Suprapubic skin (tissue), 4 donors: Measurements from ENCODE around the gene RIPOR2. TPM values are rescaled to one million over a fixed set of nuclear protein-coding genes. Genes with fewer than 3 reads are reported as not detected.

ENCODE experiments used
- DNase-seq, 2 donors: peaks; one replicate each; pipeline ENCODE4 v3.0.0-alpha.2; 2019; ENCODE audit warnings: low spot score in 2 of 2
- H3K27ac ChIP-seq: fragments of 200-600 bp; sonication (generic); one replicate; pipeline ENCODE4 v1.5.1; 2019
- H3K27me3 ChIP-seq: fragments of 200-600 bp; sonication (generic); one replicate; pipeline ENCODE4 v1.5.1; 2019
- H3K36me3 ChIP-seq: fragments of 200-600 bp; sonication (generic); one replicate; pipeline ENCODE4 v1.5.1; 2019
- H3K4me1 ChIP-seq: fragments of 200-600 bp; sonication (generic); one replicate; pipeline ENCODE4 v1.5.1; 2019
- H3K4me3 ChIP-seq: fragments of 200-600 bp; sonication (generic); one replicate; pipeline ENCODE4 v1.5.1; 2019; ENCODE audit warnings: mild to moderate bottlenecking
- H3K9me3 ChIP-seq: fragments of 200-600 bp; sonication (generic); one replicate; pipeline ENCODE4 v1.5.1; 2019
- EP300 ChIP-seq: sonication (generic); formaldehyde crosslinking; IDR thresholded peaks from one replicate; pipeline ENCODE4 v1.6.1; 2017; ENCODE audit warnings: antibody characterized with exemption
- POLR2A ChIP-seq, 2 donors: fragments of 450-650 bp; IDR thresholded peaks; one replicate each; pipeline ENCODE4 v1.6.1; 2017; ENCODE audit warnings: antibody characterized with exemption in 2 of 2, mild to moderate bottlenecking in 2 of 2, moderate library complexity in 2 of 2
- POLR2AphosphoS5 ChIP-seq, 3 donors: sonication (generic); formaldehyde crosslinking; IDR thresholded peaks; one replicate each; pipeline ENCODE4 v1.6.1; 2017; ENCODE audit warnings: antibody characterized with exemption in 3 of 3
- WGBS: methylation state at CpG from one replicate; pipeline ENCODE4 v1.1.5; 2018; 5-methylcytosine and 5-hydroxymethylcytosine counted together
- total RNA-seq, 4 donors: library from RNA; depleted of rRNA; stranded (reverse); fragments of >200 nt; gene quantifications; one replicate each; pipeline ENCODE4 v1.1.0, GENCODE V29; 2016
- TF ChIP-seq, protein P1 (sequence below), 2 donors: fragments of 200-600 bp in 1 of 2; fragments of 450-650 bp in 1 of 2; sonication (generic) in 1 of 2; IDR thresholded peaks; one replicate each; pipeline ENCODE4 v1.5.1; 2016 to 2019; ENCODE audit warnings: antibody characterized with exemption in 2 of 2, mild to moderate bottlenecking in 1 of 2, moderate library complexity in 1 of 2

Gene RIPOR2
- total RNA-seq, 4 donors from 2014 or later = 3.8 to 12.8 (median 11.4) TPM

DNA sequence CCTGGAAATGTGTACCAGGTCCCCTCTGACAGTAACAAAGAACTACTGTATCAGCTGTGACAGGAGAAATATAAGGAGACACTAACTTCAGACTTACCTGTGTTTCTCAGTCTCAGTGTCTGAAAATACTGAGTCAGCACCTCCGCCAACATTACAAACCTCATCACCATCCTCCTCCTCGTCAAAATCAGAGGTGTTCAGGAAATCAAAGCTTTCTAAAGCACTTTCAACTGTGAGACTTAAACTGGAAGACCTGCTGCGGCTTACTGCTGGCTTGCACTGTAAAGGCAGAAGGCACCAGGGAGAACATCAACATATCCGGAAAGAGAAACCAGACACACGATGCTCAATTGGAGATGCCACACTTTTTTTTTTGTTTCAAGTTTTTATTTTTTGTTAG, 96.8 kb downstream of the RIPOR2 start:
- peaks cover 36% of the 10 kb centered on the region for H3K4me1 ChIP-seq
- H3K27me3 ChIP-seq = no peaks in the 10 kb centered on the region
- no peak for TF ChIP-seq POLR2AphosphoS5 (IDR thresholded peaks at IDR 0.05)
- TF ChIP-seq, protein P1, sequence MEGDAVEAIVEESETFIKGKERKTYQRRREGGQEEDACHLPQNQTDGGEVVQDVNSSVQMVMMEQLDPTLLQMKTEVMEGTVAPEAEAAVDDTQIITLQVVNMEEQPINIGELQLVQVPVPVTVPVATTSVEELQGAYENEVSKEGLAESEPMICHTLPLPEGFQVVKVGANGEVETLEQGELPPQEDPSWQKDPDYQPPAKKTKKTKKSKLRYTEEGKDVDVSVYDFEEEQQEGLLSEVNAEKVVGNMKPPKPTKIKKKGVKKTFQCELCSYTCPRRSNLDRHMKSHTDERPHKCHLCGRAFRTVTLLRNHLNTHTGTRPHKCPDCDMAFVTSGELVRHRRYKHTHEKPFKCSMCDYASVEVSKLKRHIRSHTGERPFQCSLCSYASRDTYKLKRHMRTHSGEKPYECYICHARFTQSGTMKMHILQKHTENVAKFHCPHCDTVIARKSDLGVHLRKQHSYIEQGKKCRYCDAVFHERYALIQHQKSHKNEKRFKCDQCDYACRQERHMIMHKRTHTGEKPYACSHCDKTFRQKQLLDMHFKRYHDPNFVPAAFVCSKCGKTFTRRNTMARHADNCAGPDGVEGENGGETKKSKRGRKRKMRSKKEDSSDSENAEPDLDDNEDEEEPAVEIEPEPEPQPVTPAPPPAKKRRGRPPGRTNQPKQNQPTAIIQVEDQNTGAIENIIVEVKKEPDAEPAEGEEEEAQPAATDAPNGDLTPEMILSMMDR (IDR thresholded peaks at IDR 0.05) = no peak
- no peak for TF ChIP-seq POLR2A (IDR thresholded peaks at IDR 0.05)
- peaks cover 5% of the 10 kb centered on the region for H3K36me3 ChIP-seq
- no peak for DNase-seq
- H3K9me3 ChIP-seq = no peaks in the 10 kb centered on the region
- no peak overlapping the region for H3K27ac ChIP-seq
- no peak overlapping the region for H3K4me3 ChIP-seq
- 88% methylated on average over 5 of the region's 5 CpGs for WGBS

DNA sequence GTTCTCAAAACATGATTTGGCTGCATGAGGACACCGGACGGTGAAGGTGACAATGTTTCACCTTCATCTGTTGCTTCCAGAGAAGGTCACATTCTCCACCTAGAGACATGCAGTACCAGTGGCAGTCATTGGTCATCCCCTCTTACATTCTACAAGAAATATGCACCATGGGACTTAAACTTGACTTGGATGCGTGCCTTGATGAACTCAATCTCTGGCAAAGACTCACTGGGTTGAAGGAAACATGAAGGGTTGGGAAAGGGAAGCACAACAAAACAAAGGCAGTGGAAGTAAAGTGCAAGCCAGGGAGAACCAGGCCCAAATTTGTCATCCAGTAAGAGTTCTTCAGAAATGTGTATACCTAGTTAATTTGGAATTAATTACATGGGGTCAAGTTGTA, 97.7 kb downstream of the RIPOR2 start:
- H3K9me3 ChIP-seq = no peaks in the 10 kb centered on the region
- TF ChIP-seq, protein P1 (IDR thresholded peaks at IDR 0.05) = no peak
- TF ChIP-seq POLR2A (IDR thresholded peaks at IDR 0.05) (no peak), POLR2AphosphoS5 (IDR thresholded peaks at IDR 0.05) (no peak), EP300 (no peak)
- H3K27ac ChIP-seq = no peak overlapping the region
- WGBS = 83% methylated on average over 3 of the region's 3 CpGs
- no peak overlapping the region for H3K4me3 ChIP-seq
- no peaks in the 10 kb centered on the region for H3K27me3 ChIP-seq
- peaks cover 36% of the 10 kb centered on the region for H3K4me1 ChIP-seq
- peaks cover 2% of the 10 kb centered on the region for H3K36me3 ChIP-seq
- DNase-seq = no peak

DNA sequence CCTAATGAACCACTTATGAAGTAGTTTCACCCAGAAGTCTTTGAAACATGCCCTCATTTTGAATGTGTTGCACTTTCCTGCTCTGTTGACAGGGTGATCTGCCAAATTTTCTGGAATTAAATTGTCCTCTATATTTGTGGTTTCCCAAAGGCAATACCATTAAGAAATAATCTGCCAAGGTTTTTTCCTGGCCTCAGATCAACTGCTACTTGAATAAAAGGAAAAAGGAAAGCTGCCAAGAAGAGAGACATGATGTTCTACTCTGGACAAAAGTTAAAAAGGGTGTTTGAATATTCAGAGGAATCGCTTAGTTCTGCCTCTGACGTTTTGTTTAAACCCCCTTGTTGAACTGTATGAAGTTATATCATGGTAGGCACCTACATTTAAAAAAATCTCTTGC, 99.7 kb downstream of the RIPOR2 start:
- H3K27ac ChIP-seq = peak overlapping the region; percentile 73
- WGBS = 16% methylated on average over 2 of the region's 2 CpGs
- no peaks in the 10 kb centered on the region for H3K27me3 ChIP-seq
- H3K36me3 ChIP-seq = no peaks in the 10 kb centered on the region
- peaks cover 47% of the 10 kb centered on the region for H3K4me1 ChIP-seq
- DNase-seq = no peak
- TF ChIP-seq POLR2AphosphoS5 (IDR thresholded peaks at IDR 0.05) = no peak
- TF ChIP-seq, protein P1 (IDR thresholded peaks at IDR 0.05) = no peak
- no peak for TF ChIP-seq EP300
- TF ChIP-seq POLR2A (IDR thresholded peaks at IDR 0.05) = no peak
- H3K9me3 ChIP-seq = no peaks in the 10 kb centered on the region
- H3K4me3 ChIP-seq = no peak overlapping the region

DNA sequence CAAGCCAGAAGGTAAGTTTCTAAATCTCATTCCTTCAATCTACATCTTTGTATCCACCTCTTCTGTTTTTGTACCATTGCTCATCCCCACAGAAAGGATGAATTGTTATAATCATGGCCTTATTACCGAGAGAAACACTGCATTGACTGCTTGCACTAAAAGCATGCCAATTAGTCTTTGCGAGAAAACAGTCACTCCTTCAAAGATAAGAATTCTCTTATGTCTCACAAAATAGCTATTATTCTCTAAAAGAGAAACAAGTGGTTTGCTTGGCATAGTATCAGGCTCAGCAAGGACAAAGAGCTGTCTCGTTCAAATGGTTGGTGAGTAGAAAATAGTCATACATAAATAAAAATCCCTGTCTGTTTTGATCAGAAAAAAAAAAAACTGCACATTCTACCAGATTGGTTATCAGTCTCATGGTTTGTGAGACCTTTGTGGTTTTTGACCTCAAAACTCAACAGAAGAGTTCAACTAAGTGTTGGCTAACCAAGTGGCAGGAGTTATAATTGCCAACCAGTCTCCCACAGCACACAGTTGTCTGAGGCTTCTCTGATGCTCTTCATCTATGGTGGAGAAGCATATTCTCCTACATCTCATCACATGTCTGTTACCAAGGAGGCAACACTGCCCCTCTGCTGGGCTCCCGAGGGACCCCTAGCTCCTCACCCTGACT, 101.9 kb downstream of the RIPOR2 start:
- TF ChIP-seq, protein P1 (IDR thresholded peaks at IDR 0.05) = no peak
- no peak for TF ChIP-seq POLR2AphosphoS5 (IDR thresholded peaks at IDR 0.05)
- no peak for TF ChIP-seq EP300
- TF ChIP-seq POLR2A (IDR thresholded peaks at IDR 0.05) = no peak
- peaks cover 47% of the 10 kb centered on the region for H3K4me1 ChIP-seq
- no peak overlapping the region for H3K27ac ChIP-seq
- WGBS = 90% methylated on average over 4 of the region's 4 CpGs
- DNase-seq = no peak
- H3K36me3 ChIP-seq = no peaks in the 10 kb centered on the region
- H3K4me3 ChIP-seq = no peak overlapping the region
- no peaks in the 10 kb centered on the region for H3K9me3 ChIP-seq
- no peaks in the 10 kb centered on the region for H3K27me3 ChIP-seq

DNA sequence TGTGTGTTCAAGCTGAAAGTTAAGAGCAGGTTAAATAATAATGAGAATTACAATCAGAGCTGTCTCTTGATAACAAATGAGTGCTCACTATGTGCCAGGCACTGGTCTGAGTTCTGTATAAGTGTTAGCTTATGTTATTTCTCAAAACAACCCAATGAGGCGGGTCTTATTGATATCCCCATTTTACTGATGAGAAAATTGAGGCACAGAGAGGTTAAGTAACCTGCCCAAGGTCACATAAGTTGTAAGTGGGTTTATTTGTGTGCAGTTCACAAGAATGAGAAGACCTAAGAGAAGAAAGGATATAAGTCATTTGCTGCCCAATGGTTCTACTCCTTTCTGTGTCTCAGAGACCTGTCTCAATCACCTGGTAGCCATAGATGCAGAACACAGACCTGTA, 103.0 kb downstream of the RIPOR2 start:
- Histone ChIP-seq H3K27me3 (no peaks in the 10 kb centered on the region), H3K4me1 (peaks cover 41% of the 10 kb centered on the region), H3K27ac (peak overlapping the region; percentile 48), H3K4me3 (no peak overlapping the region), H3K36me3 (no peaks in the 10 kb centered on the region), H3K9me3 (no peaks in the 10 kb centered on the region)
- 93% methylated on average over 1 of the region's 1 CpG for WGBS
- no peak for DNase-seq
- TF ChIP-seq POLR2AphosphoS5 (IDR thresholded peaks at IDR 0.05) = no peak
- TF ChIP-seq, protein P1 (IDR thresholded peaks at IDR 0.05) = no peak
- TF ChIP-seq EP300 = no peak
- TF ChIP-seq POLR2A (IDR thresholded peaks at IDR 0.05) = no peak
